ENCODE results near the gene LSM2. TPM values are rescaled to one million over a fixed set of nuclear protein-coding genes. Genes with fewer than 3 reads are reported as not detected.

The LSM2 gene
- total and polyA plus RNA-seq, 2 donors, result 71.8 to 76.8 TPM

- Histone ChIP-seq H3K27ac (ENCODE audit: low read depth in 1 of 2, low read length in 1 of 2) (no peak overlapping the region), H3K27me3 (ENCODE audit: control insufficient read depth in 2 of 2, insufficient read depth in 1 of 2, low read length in 1 of 2) (no peaks in the 10 kb centered on the region), H3K4me3 (ENCODE audit: low read length in 2 of 2) (no peak overlapping the region), H3K36me3 (ENCODE audit: control insufficient read depth in 2 of 2, insufficient read depth in 2 of 2, low read length in 1 of 2) (peaks cover 59 to 71% of the 10 kb centered on the region in 2 donors), H3K4me1 (ENCODE audit: control insufficient read depth in 2 of 2, insufficient read depth in 2 of 2, low read length in 2 of 2) (peaks cover 0 to 3% of the 10 kb centered on the region in 2 donors), H3K9me3 (ENCODE audit: control insufficient read depth in 2 of 2, insufficient read depth in 1 of 2, low read length in 1 of 2) (no peaks in the 10 kb centered on the region)
- no peak for DNase-seq (ENCODE audit: low read depth in 6 of 9, low spot score in 9 of 9)
- WGBS, result 98% methylated on average over 32 of the region's 32 CpGs
These were observed 24.5 kb downstream of the LSM2 start for GRCh38 chr6:31782126-31782855.

DNA sequence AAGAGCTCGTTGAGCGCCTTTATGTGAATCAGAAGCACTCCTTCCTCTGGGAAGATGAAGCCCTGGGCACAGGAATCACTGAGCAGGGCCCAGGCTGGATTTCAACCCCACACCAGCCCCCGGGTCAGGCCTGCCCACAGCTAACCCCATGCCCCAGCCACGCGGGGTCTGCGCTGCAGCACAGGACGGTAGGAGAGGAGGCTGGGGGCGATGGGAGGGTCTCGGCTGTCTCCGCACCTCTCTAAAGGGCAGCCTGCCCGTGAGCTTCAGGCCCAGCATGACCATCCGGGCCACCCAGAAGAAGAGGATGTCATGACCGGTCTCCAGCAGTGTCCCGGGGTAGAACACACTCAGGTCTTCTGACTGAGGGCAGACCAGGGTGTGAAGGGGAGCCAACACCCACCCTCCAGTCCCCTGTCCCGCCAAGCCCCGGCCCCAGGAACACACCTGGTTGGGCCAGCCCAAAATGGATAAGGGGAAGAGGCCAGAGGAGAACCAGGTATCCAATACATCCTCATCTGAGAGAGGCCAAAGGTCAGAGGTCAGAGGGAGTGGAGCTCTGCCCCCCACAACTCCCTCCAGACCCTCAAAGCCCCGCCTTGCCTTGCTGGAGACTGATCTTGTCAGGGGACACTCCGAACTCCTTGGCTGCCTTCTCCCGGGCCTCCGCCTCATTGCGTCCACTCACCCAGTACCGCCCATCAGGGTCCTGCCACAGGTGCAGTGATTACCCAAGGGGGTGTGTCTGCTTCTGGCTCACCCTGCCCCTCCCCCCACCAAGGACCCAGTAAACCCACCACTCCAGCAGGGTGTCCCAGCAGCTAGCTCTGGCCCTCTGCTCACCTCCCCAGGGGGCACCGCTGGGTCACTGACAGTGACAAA is 25.3 kb downstream of the LSM2 start:
- H3K27me3 ChIP-seq (ENCODE audit: control insufficient read depth in 2 of 2, insufficient read depth in 1 of 2, low read length in 1 of 2), result peaks cover 0 to 2% of the 10 kb centered on the region in 2 donors
- DNase-seq (ENCODE audit: low read depth in 6 of 9, low spot score in 9 of 9), result no peak
- H3K27ac ChIP-seq (ENCODE audit: low read depth in 1 of 2, low read length in 1 of 2), result no peak overlapping the region
- H3K4me3 ChIP-seq (ENCODE audit: low read length in 2 of 2), result no peak overlapping the region
- H3K4me1 ChIP-seq (ENCODE audit: control insufficient read depth in 2 of 2, insufficient read depth in 2 of 2, low read length in 2 of 2), result peaks cover 7 to 11% of the 10 kb centered on the region in 2 donors
- H3K36me3 ChIP-seq (ENCODE audit: control insufficient read depth in 2 of 2, insufficient read depth in 2 of 2, low read length in 1 of 2), result peaks cover 59 to 71% of the 10 kb centered on the region in 2 donors
- no peaks in the 10 kb centered on the region for H3K9me3 ChIP-seq (ENCODE audit: control insufficient read depth in 2 of 2, insufficient read depth in 1 of 2, low read length in 1 of 2)
- WGBS, result 98% methylated on average over 23 of the region's 23 CpGs

DNA sequence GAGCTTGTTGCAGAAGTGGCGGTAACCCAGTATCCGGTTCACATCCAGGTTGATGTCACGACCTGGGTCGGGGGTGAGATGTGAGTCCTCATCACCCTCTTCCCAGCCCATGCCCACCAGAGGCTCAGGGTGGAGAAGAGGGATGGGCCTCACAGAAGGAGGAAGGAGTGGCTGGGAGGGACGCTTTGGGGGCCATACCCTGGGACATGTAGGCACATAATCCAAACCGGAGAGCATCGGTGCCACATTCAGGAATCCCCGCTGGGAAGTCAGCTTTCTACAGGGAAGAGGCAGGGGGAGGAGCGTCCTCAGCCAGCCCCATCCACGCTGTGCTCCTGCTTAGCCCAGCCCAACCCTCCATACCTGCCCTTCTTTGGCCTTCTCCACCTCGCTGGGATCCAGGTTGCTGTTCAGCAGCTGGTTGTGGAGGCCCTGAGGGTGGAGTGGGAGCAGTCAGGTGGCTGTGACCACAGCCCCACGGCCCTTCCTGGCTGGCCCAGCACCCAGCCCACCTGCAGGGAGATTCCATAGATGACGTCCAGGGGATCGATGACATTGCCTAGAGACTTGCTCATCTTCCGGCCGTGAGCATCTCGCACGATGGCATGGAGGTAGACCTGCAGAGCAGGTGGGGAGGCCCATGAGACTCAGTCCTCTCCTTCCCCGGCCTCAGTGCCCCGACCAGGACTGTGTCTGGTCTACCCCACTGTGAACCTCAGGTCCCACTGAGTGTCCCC is 26.1 kb downstream of the LSM2 start:
- Histone ChIP-seq H3K27ac (ENCODE audit: low read depth in 1 of 2, low read length in 1 of 2) (no peak overlapping the region), H3K36me3 (ENCODE audit: control insufficient read depth in 2 of 2, insufficient read depth in 2 of 2, low read length in 1 of 2) (peaks cover 59 to 68% of the 10 kb centered on the region in 2 donors), H3K4me3 (ENCODE audit: low read length in 2 of 2) (no peak overlapping the region), H3K27me3 (ENCODE audit: control insufficient read depth in 2 of 2, insufficient read depth in 1 of 2, low read length in 1 of 2) (peaks cover 0 to 2% of the 10 kb centered on the region in 2 donors), H3K4me1 (ENCODE audit: control insufficient read depth in 2 of 2, insufficient read depth in 2 of 2, low read length in 2 of 2) (peaks cover 11% of the 10 kb centered on the region in 2 donors), H3K9me3 (ENCODE audit: control insufficient read depth in 2 of 2, insufficient read depth in 1 of 2, low read length in 1 of 2) (no peaks in the 10 kb centered on the region)
- DNase-seq (ENCODE audit: low read depth in 6 of 9, low spot score in 9 of 9), result no peak
- 97% methylated on average over 20 of the region's 20 CpGs for WGBS

GRCh38 chr6:31779908-31780307 is 26.9 kb downstream of the LSM2 start:
- 97% methylated on average over 10 of the region's 10 CpGs for WGBS
- no peak for DNase-seq (ENCODE audit: low read depth in 6 of 9, low spot score in 9 of 9)
- H3K9me3 ChIP-seq (ENCODE audit: control insufficient read depth in 2 of 2, insufficient read depth in 1 of 2, low read length in 1 of 2), result no peaks in the 10 kb centered on the region

DNA sequence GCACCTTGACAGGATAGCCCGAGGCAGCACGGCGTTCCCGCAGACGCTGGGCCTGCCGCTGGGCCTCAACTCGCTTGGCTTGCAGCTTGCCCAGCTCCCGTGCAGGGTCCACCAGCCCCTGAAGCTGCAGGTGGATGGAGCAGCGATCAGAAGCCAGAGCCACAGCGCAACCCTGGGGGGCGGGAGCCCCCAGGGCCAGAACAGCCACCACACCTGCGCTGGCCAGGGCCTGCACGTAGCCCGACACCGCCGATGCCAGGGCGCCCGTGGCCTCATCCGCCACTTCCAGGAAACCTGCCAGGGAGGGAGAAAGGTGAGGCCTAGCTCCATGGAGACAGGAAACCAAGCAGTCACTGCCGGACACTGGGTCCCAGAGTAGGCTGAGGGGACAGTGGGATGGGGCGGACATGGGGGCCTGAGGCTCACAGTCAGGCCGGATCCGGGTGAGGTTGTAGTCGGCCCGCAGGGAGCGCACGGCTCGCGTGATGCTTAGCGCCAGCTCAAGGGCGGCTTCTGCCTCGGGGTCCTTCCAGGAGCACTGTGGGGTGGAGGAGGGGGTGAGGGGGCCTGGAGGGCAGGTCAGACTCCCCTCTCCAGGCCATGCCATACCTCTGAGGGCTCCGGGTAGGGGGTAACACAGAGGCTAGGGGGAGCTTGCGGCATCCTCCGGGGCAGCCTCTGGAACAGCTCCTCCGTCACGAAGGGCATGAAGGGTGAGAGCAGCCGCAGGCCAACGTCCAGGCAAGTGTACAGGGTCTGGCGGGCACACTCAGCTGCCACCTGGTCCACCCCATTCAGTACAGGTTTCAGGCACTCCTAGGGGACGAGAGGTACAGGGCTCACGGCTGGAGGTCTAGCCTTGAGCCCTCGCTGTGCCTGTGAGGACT is 27.5 kb downstream of the LSM2 start:
- Histone ChIP-seq H3K27ac (ENCODE audit: low read depth in 1 of 2, low read length in 1 of 2) (no peak overlapping the region), H3K27me3 (ENCODE audit: control insufficient read depth in 2 of 2, insufficient read depth in 1 of 2, low read length in 1 of 2) (peaks cover 0 to 2% of the 10 kb centered on the region in 2 donors), H3K4me3 (ENCODE audit: low read length in 2 of 2) (no peak overlapping the region), H3K36me3 (ENCODE audit: control insufficient read depth in 2 of 2, insufficient read depth in 2 of 2, low read length in 1 of 2) (peaks cover 48 to 54% of the 10 kb centered on the region in 2 donors), H3K4me1 (ENCODE audit: control insufficient read depth in 2 of 2, insufficient read depth in 2 of 2, low read length in 2 of 2) (peaks cover 11% of the 10 kb centered on the region in 2 donors), H3K9me3 (ENCODE audit: control insufficient read depth in 2 of 2, insufficient read depth in 1 of 2, low read length in 1 of 2) (no peaks in the 10 kb centered on the region)
- 97% methylated on average over 43 of the region's 43 CpGs for WGBS
- DNase-seq (ENCODE audit: low read depth in 6 of 9, low spot score in 9 of 9), result no peak

More at GRCh38 chr6:31779908-31780307, 26.9 kb downstream of the LSM2 start:
- Histone ChIP-seq H3K4me1 (ENCODE audit: control insufficient read depth in 2 of 2, insufficient read depth in 2 of 2, low read length in 2 of 2) (peaks cover 11% of the 10 kb centered on the region in 2 donors), H3K27ac (ENCODE audit: low read depth in 1 of 2, low read length in 1 of 2) (no peak overlapping the region), H3K27me3 (ENCODE audit: control insufficient read depth in 2 of 2, insufficient read depth in 1 of 2, low read length in 1 of 2) (peaks cover 0 to 2% of the 10 kb centered on the region in 2 donors), H3K4me3 (ENCODE audit: low read length in 2 of 2) (no peak overlapping the region), H3K36me3 (ENCODE audit: control insufficient read depth in 2 of 2, insufficient read depth in 2 of 2, low read length in 1 of 2) (peaks cover 52 to 61% of the 10 kb centered on the region in 2 donors)

DNA sequence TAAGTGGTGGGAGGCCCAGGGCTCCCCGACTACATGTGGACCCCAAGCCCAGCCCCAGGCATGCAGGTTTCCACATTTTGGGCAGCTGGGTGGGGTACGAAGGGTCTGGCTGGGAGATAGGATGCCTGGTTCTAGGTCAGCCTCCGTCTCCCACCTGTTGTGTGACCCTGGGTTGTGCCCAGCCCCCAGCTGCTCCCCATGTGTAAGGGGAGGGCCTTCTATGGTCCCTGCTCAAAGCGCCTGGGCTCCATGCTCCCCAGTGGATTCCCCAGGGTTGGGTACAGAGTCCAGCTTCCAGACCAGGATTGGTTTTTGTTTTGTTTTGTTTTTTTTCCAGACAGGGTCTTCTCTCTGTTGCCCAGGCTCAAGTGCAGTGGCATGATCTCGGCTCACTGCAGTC is 28.6 kb downstream of the LSM2 start:
- Histone ChIP-seq H3K36me3 (ENCODE audit: control insufficient read depth in 2 of 2, insufficient read depth in 2 of 2, low read length in 1 of 2) (peaks cover 43 to 46% of the 10 kb centered on the region in 2 donors), H3K27ac (ENCODE audit: low read depth in 1 of 2, low read length in 1 of 2) (no peak overlapping the region)

GRCh38 chr6:31777667-31778050 is 29.1 kb downstream of the LSM2 start:
- Histone ChIP-seq H3K36me3 (ENCODE audit: control insufficient read depth in 2 of 2, insufficient read depth in 2 of 2, low read length in 1 of 2) (peaks cover 42 to 43% of the 10 kb centered on the region in 2 donors), H3K4me1 (ENCODE audit: control insufficient read depth in 2 of 2, insufficient read depth in 2 of 2, low read length in 2 of 2) (peaks cover 17% of the 10 kb centered on the region in 2 donors), H3K9me3 (ENCODE audit: control insufficient read depth in 2 of 2, insufficient read depth in 1 of 2, low read length in 1 of 2) (no peaks in the 10 kb centered on the region), H3K27me3 (ENCODE audit: control insufficient read depth in 2 of 2, insufficient read depth in 1 of 2, low read length in 1 of 2) (peaks cover 0 to 2% of the 10 kb centered on the region in 2 donors), H3K4me3 (ENCODE audit: low read length in 2 of 2) (no peak overlapping the region), H3K27ac (ENCODE audit: low read depth in 1 of 2, low read length in 1 of 2) (no peak overlapping the region)
- 98% methylated on average over 5 of the region's 5 CpGs for WGBS
- no peak for DNase-seq (ENCODE audit: low read depth in 6 of 9, low spot score in 9 of 9)

More for the DNA sequence above, 28.6 kb downstream of the LSM2 start:
- Histone ChIP-seq H3K27me3 (ENCODE audit: control insufficient read depth in 2 of 2, insufficient read depth in 1 of 2, low read length in 1 of 2) (peaks cover 0 to 2% of the 10 kb centered on the region in 2 donors), H3K9me3 (ENCODE audit: control insufficient read depth in 2 of 2, insufficient read depth in 1 of 2, low read length in 1 of 2) (no peaks in the 10 kb centered on the region), H3K4me1 (ENCODE audit: control insufficient read depth in 2 of 2, insufficient read depth in 2 of 2, low read length in 2 of 2) (peaks cover 11 to 12% of the 10 kb centered on the region in 2 donors), H3K4me3 (ENCODE audit: low read length in 2 of 2) (no peak overlapping the region)
- DNase-seq (ENCODE audit: low read depth in 6 of 9, low spot score in 9 of 9), result no peak
- WGBS, result 99% methylated on average over 5 of the region's 5 CpGs

- H3K9me3 ChIP-seq (ENCODE audit: control insufficient read depth in 2 of 2, insufficient read depth in 1 of 2, low read length in 1 of 2), result peaks cover 0 to 4% of the 10 kb centered on the region in 2 donors
- 21% methylated on average over 15 of the region's 15 CpGs for whole genome bisulfite sequencing
- peak in 1 of 9 donors; percentile 34 for DNase-seq (ENCODE audit: low read depth in 6 of 9, low spot score in 9 of 9)
- peaks cover 37 to 38% of the 10 kb centered on the region in 2 donors for H3K36me3 ChIP-seq (ENCODE audit: control insufficient read depth in 2 of 2, insufficient read depth in 2 of 2, low read length in 1 of 2)
- peaks cover 0 to 2% of the 10 kb centered on the region in 2 donors for H3K27me3 ChIP-seq (ENCODE audit: control insufficient read depth in 2 of 2, insufficient read depth in 1 of 2, low read length in 1 of 2)
- no peak within 1 kb of the TSS for H3K27ac ChIP-seq (ENCODE audit: low read depth in 1 of 2, low read length in 1 of 2)
- H3K4me3 ChIP-seq (ENCODE audit: low read length in 2 of 2), result no peak within 1 kb of the TSS
- H3K4me1 ChIP-seq (ENCODE audit: control insufficient read depth in 2 of 2, insufficient read depth in 2 of 2, low read length in 2 of 2), result peaks cover 17 to 23% of the 10 kb centered on the region in 2 donors
These were observed 29.6 kb downstream of the LSM2 start, which contains the start of gene VWA7 for GRCh38 chr6:31776989-31777666. VWA7 (minus strand) TSS chr6:31777328; CDS start chr6:31776779, 549 bp downstream.
